ENCODE results near the gene ATP5PF.
"Not testable (repeated sequence)": the region's sequence is repeated elsewhere in the genome, so short reads cannot be mapped to it uniquely, and the experiment has no call there.

Gene ATP5PF

GRCh38 chr21:25734904-25735645, at the start of gene ATP5PF, which contains the start of gene GABPA:
TSS of gene ATP5PF (minus strand) at chr21:25734904. CDS start at chr21:25729794, 5,110 bp downstream.
TSS of gene GABPA (plus strand) at chr21:25734972. CDS start at chr21:25741599, 6,627 bp downstream.
- H3K4me3 ChIP-seq (ENCODE audit: low read depth in 1 of 2, low read length in 2 of 2) = peak within 1 kb of the TSS; percentile 88 to 98
- peak within 1 kb of the TSS; percentile 99 for H3K27ac ChIP-seq (ENCODE audit: low read length)
- peaks cover 2 to 7% of the 10 kb centered on the region in 2 donors for H3K36me3 ChIP-seq (ENCODE audit: control insufficient read depth in 1 of 2, insufficient read depth in 2 of 2, low read length in 2 of 2)
- no peaks in the 10 kb centered on the region for H3K27me3 ChIP-seq (ENCODE audit: low read depth, low read length)
- no peaks in the 10 kb centered on the region for H3K9me3 ChIP-seq (ENCODE audit: control insufficient read depth in 1 of 2, low read length in 2 of 2)
- H3K4me1 ChIP-seq (ENCODE audit: control insufficient read depth in 1 of 2, insufficient read depth in 2 of 2, low read length in 2 of 2) = peaks cover 4 to 44% of the 10 kb centered on the region in 2 donors

DNA sequence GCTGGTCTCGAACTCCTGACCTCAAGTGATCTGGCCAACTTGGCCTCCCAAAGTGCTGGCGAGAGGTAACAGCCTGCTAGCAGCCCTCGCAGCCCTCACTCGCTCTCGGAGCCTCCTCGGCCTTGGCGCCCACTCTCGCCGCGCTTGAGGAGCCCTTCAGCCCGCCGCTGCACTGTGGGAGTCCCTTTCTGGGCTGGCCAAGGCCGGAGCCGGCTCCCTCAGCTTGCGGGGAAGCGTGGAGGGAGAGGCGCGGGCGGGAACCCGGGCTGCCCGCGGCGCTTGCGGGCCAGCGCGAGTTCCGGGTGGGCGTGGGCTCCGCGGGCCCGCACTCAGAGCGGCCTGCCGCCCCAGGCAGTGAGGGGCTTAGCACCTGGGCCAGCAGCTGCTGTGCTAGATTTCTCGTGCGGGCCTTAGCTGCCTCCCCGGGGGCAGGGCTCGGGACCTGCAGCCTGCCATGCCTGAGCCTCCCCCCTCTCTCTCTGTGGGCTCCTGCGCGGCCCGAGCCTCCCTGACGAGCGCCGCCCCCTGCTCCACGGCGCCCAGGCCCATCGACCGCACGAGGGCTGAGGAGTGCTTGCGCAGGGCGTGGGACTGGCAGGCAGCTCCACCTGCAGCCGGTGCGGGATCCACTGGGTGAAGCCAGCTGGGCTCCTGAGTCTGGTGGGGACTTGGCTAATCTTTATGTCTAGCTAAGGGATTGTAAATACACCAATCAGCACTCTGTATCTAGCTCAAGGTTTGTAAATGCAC, 43.6 kb upstream of the ATP5PF start:
- not testable (repeated sequence) for H3K27ac ChIP-seq (ENCODE audit: low read length); H3K9me3 ChIP-seq (ENCODE audit: control insufficient read depth in 1 of 2, low read length in 2 of 2); H3K27me3 ChIP-seq (ENCODE audit: low read depth, low read length); H3K36me3 ChIP-seq (ENCODE audit: control insufficient read depth in 1 of 2, insufficient read depth in 2 of 2, low read length in 2 of 2); H3K4me1 ChIP-seq (ENCODE audit: control insufficient read depth in 1 of 2, insufficient read depth in 2 of 2, low read length in 2 of 2); H3K4me3 ChIP-seq (ENCODE audit: low read depth in 1 of 2, low read length in 2 of 2)

DNA sequence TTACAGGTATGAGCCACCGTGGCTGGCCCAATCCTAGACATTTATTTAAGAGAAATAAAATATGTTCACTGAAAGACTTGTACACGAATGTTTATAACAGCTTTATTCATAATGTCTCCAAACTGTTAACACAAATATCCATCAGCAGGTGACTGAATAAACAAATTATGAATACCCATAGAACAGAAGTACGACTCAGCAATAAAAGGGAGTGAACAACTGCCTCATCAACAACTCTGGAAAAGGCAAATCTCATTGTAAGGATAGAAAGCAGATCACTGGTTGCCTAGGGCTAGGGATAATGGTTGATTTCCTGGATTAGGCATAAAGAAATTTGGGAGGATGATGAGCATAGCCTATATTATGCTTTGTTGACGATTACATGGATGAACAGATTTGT, 41.7 kb upstream of the ATP5PF start:
- no peak overlapping the region for H3K27ac ChIP-seq (ENCODE audit: low read length)
- no peaks in the 10 kb centered on the region for H3K36me3 ChIP-seq (ENCODE audit: control insufficient read depth in 1 of 2, insufficient read depth in 2 of 2, low read length in 2 of 2)
- H3K27me3 ChIP-seq (ENCODE audit: low read depth, low read length) = no peaks in the 10 kb centered on the region
- H3K9me3 ChIP-seq (ENCODE audit: control insufficient read depth in 1 of 2, low read length in 2 of 2) = no peaks in the 10 kb centered on the region
- H3K4me3 ChIP-seq (ENCODE audit: low read depth in 1 of 2, low read length in 2 of 2) = no peak overlapping the region
- H3K4me1 ChIP-seq (ENCODE audit: control insufficient read depth in 1 of 2, insufficient read depth in 2 of 2, low read length in 2 of 2) = no peaks in the 10 kb centered on the region

- Histone ChIP-seq H3K27me3 (ENCODE audit: low read depth, low read length) (no peaks in the 10 kb centered on the region), H3K4me1 (ENCODE audit: control insufficient read depth in 1 of 2, insufficient read depth in 2 of 2, low read length in 2 of 2) (no peaks in the 10 kb centered on the region), H3K4me3 (ENCODE audit: low read depth in 1 of 2, low read length in 2 of 2) (no peak overlapping the region)
Measured at GRCh38 chr21:25772686-25773085, 38.0 kb upstream of the ATP5PF start.

GRCh38 chr21:25767921-25768320, 33.2 kb upstream of the ATP5PF start:
- H3K4me3 ChIP-seq (ENCODE audit: low read depth in 1 of 2, low read length in 2 of 2) = no peak overlapping the region
- no peak overlapping the region for H3K27ac ChIP-seq (ENCODE audit: low read length)
- H3K9me3 ChIP-seq (ENCODE audit: control insufficient read depth in 1 of 2, low read length in 2 of 2) = no peaks in the 10 kb centered on the region
- H3K4me1 ChIP-seq (ENCODE audit: control insufficient read depth in 1 of 2, insufficient read depth in 2 of 2, low read length in 2 of 2) = no peaks in the 10 kb centered on the region
- peaks cover 23 to 24% of the 10 kb centered on the region in 2 donors for H3K36me3 ChIP-seq (ENCODE audit: control insufficient read depth in 1 of 2, insufficient read depth in 2 of 2, low read length in 2 of 2)
- H3K27me3 ChIP-seq (ENCODE audit: low read depth, low read length) = no peaks in the 10 kb centered on the region

More at GRCh38 chr21:25772686-25773085, 38.0 kb upstream of the ATP5PF start:
- Histone ChIP-seq H3K36me3 (ENCODE audit: control insufficient read depth in 1 of 2, insufficient read depth in 2 of 2, low read length in 2 of 2) (no peaks in the 10 kb centered on the region), H3K27ac (ENCODE audit: low read length) (no peak overlapping the region), H3K9me3 (ENCODE audit: control insufficient read depth in 1 of 2, low read length in 2 of 2) (no peaks in the 10 kb centered on the region)

GRCh38 chr21:25764065-25764464, 29.4 kb upstream of the ATP5PF start:
- Histone ChIP-seq H3K4me1 (ENCODE audit: control insufficient read depth in 1 of 2, insufficient read depth in 2 of 2, low read length in 2 of 2) (no peaks in the 10 kb centered on the region), H3K27ac (ENCODE audit: low read length) (no peak overlapping the region), H3K4me3 (ENCODE audit: low read depth in 1 of 2, low read length in 2 of 2) (no peak overlapping the region), H3K36me3 (ENCODE audit: control insufficient read depth in 1 of 2, insufficient read depth in 2 of 2, low read length in 2 of 2) (peaks cover 38 to 55% of the 10 kb centered on the region in 2 donors), H3K9me3 (ENCODE audit: control insufficient read depth in 1 of 2, low read length in 2 of 2) (no peaks in the 10 kb centered on the region), H3K27me3 (ENCODE audit: low read depth, low read length) (no peaks in the 10 kb centered on the region)

DNA sequence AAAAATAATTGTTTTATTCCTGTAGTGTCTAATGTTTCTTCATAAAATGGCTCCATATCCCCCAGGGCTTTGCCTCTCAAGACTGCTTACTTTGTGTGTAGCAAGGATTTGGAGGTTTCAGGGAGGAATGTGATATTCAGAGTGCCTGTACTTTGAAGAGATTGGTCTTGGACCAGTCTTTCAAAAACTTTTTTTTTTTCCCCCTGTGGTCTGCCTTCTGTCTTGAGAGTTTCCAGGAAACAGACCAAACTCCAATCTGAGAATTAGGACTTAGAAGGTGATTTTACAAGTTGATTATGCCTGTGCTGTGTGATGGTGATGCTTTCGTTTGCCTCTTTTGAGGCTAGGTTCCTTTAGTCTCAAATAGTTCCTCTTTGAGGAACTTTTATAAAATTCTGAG, 26.0 kb upstream of the ATP5PF start:
- H3K36me3 ChIP-seq (ENCODE audit: control insufficient read depth in 1 of 2, insufficient read depth in 2 of 2, low read length in 2 of 2) = peaks cover 33 to 57% of the 10 kb centered on the region in 2 donors
- no peaks in the 10 kb centered on the region for H3K27me3 ChIP-seq (ENCODE audit: low read depth, low read length)
- no peak overlapping the region for H3K4me3 ChIP-seq (ENCODE audit: low read depth in 1 of 2, low read length in 2 of 2)
- no peaks in the 10 kb centered on the region for H3K4me1 ChIP-seq (ENCODE audit: control insufficient read depth in 1 of 2, insufficient read depth in 2 of 2, low read length in 2 of 2)
- H3K9me3 ChIP-seq (ENCODE audit: control insufficient read depth in 1 of 2, low read length in 2 of 2) = no peaks in the 10 kb centered on the region
- H3K27ac ChIP-seq (ENCODE audit: low read length) = no peak overlapping the region

GRCh38 chr21:25760061-25760460, 25.4 kb upstream of the ATP5PF start:
- H3K27ac ChIP-seq (ENCODE audit: low read length) = no peak overlapping the region
- no peaks in the 10 kb centered on the region for H3K4me1 ChIP-seq (ENCODE audit: control insufficient read depth in 1 of 2, insufficient read depth in 2 of 2, low read length in 2 of 2)
- H3K9me3 ChIP-seq (ENCODE audit: control insufficient read depth in 1 of 2, low read length in 2 of 2) = no peaks in the 10 kb centered on the region
- H3K27me3 ChIP-seq (ENCODE audit: low read depth, low read length) = no peaks in the 10 kb centered on the region
- H3K36me3 ChIP-seq (ENCODE audit: control insufficient read depth in 1 of 2, insufficient read depth in 2 of 2, low read length in 2 of 2) = peaks cover 29 to 53% of the 10 kb centered on the region in 2 donors
- no peak overlapping the region for H3K4me3 ChIP-seq (ENCODE audit: low read depth in 1 of 2, low read length in 2 of 2)

DNA sequence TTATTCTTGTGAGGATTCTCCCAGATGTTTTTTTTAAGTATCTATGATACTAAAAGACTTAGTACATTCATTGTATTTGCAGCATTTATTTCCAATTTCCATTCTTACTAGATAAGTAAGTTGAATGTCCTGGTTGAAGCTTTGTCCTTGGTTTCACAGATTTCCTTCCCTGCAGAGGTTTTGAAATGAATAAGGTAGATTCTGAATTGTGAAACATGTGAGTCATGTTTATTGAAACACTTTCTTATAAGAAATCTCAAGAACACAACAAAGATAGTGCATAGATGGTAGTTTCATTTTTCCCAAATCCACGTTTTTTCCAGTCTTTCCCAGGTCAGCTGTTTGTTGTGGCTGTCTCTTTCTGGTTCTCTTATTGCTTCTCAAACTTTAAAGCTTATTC, 24.9 kb upstream of the ATP5PF start:
- H3K27me3 ChIP-seq (ENCODE audit: low read depth, low read length) = no peaks in the 10 kb centered on the region
- no peak overlapping the region for H3K27ac ChIP-seq (ENCODE audit: low read length)
- no peaks in the 10 kb centered on the region for H3K9me3 ChIP-seq (ENCODE audit: control insufficient read depth in 1 of 2, low read length in 2 of 2)
- H3K4me1 ChIP-seq (ENCODE audit: control insufficient read depth in 1 of 2, insufficient read depth in 2 of 2, low read length in 2 of 2) = no peaks in the 10 kb centered on the region
- peaks cover 27 to 50% of the 10 kb centered on the region in 2 donors for H3K36me3 ChIP-seq (ENCODE audit: control insufficient read depth in 1 of 2, insufficient read depth in 2 of 2, low read length in 2 of 2)
- H3K4me3 ChIP-seq (ENCODE audit: low read depth in 1 of 2, low read length in 2 of 2) = no peak overlapping the region

- Histone ChIP-seq H3K27me3 (ENCODE audit: low read depth, low read length) (no peaks in the 10 kb centered on the region), H3K4me1 (ENCODE audit: control insufficient read depth in 1 of 2, insufficient read depth in 2 of 2, low read length in 2 of 2) (no peaks in the 10 kb centered on the region), H3K9me3 (ENCODE audit: control insufficient read depth in 1 of 2, low read length in 2 of 2) (no peaks in the 10 kb centered on the region), H3K36me3 (ENCODE audit: control insufficient read depth in 1 of 2, insufficient read depth in 2 of 2, low read length in 2 of 2) (peaks cover 20 to 43% of the 10 kb centered on the region in 2 donors), H3K27ac (ENCODE audit: low read length) (no peak overlapping the region), H3K4me3 (ENCODE audit: low read depth in 1 of 2, low read length in 2 of 2) (no peak overlapping the region)
Measured at GRCh38 chr21:25757531-25757930, 22.8 kb upstream of the ATP5PF start.

- no peak overlapping the region for H3K27ac ChIP-seq (ENCODE audit: low read length)
- H3K4me1 ChIP-seq (ENCODE audit: control insufficient read depth in 1 of 2, insufficient read depth in 2 of 2, low read length in 2 of 2) = no peaks in the 10 kb centered on the region
- H3K36me3 ChIP-seq (ENCODE audit: control insufficient read depth in 1 of 2, insufficient read depth in 2 of 2, low read length in 2 of 2) = peaks cover 24 to 41% of the 10 kb centered on the region in 2 donors
- H3K9me3 ChIP-seq (ENCODE audit: control insufficient read depth in 1 of 2, low read length in 2 of 2) = no peaks in the 10 kb centered on the region
- H3K4me3 ChIP-seq (ENCODE audit: low read depth in 1 of 2, low read length in 2 of 2) = no peak overlapping the region
- no peaks in the 10 kb centered on the region for H3K27me3 ChIP-seq (ENCODE audit: low read depth, low read length)
Measured at GRCh38 chr21:25756190-25756932, 21.7 kb upstream of the ATP5PF start.

Measured in muscle layer of duodenum (tissue), 2 donors.